HG03442 (cell line): ENCODE measurements around the gene PDIA4.
"Not testable (repeated sequence)": the region's sequence is repeated elsewhere in the genome, so short reads cannot be mapped to it uniquely, and the experiment has no call there.

Experiments used
- ATAC-seq: cut with Tn5 transposase; IDR thresholded peaks from one replicate; pipeline ENCODE4 v1.9.1; 2021; ENCODE audit warnings: mild to moderate bottlenecking, moderate library complexity; ENCODE audit not compliant: unreplicated experiment

Gene PDIA4, protein sequence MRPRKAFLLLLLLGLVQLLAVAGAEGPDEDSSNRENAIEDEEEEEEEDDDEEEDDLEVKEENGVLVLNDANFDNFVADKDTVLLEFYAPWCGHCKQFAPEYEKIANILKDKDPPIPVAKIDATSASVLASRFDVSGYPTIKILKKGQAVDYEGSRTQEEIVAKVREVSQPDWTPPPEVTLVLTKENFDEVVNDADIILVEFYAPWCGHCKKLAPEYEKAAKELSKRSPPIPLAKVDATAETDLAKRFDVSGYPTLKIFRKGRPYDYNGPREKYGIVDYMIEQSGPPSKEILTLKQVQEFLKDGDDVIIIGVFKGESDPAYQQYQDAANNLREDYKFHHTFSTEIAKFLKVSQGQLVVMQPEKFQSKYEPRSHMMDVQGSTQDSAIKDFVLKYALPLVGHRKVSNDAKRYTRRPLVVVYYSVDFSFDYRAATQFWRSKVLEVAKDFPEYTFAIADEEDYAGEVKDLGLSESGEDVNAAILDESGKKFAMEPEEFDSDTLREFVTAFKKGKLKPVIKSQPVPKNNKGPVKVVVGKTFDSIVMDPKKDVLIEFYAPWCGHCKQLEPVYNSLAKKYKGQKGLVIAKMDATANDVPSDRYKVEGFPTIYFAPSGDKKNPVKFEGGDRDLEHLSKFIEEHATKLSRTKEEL

GRCh38 chr7:149028346-149029109, at the start of gene PDIA4:
Gene PDIA4 (minus strand): TSS chr7:149028505. CDS start chr7:149028408, 97 bp downstream.
- ATAC-seq = peak; percentile 89

GRCh38 chr7:149077594-149077993, 49.3 kb upstream of the PDIA4 start:
- ATAC-seq = no peak

DNA sequence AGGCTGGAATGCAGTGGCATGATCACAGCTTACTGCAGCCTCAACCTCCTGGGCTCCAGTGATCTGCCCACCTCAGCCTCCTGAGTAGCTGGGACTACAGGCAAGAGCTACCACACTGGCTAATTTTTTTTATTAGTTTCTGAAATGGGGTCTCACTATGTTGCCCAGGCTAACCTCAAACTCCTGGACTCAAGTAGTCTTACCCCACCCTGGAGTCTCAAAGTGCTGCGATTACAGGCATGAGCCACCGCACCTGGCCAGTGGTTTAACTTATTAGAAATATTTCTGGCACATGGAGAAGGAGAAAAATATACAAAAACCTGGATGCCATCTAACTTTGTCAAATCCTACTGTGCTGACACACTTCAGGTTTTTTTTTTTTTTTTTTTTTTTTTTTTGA, 47.0 kb upstream of the PDIA4 start:
- no peak for ATAC-seq

DNA sequence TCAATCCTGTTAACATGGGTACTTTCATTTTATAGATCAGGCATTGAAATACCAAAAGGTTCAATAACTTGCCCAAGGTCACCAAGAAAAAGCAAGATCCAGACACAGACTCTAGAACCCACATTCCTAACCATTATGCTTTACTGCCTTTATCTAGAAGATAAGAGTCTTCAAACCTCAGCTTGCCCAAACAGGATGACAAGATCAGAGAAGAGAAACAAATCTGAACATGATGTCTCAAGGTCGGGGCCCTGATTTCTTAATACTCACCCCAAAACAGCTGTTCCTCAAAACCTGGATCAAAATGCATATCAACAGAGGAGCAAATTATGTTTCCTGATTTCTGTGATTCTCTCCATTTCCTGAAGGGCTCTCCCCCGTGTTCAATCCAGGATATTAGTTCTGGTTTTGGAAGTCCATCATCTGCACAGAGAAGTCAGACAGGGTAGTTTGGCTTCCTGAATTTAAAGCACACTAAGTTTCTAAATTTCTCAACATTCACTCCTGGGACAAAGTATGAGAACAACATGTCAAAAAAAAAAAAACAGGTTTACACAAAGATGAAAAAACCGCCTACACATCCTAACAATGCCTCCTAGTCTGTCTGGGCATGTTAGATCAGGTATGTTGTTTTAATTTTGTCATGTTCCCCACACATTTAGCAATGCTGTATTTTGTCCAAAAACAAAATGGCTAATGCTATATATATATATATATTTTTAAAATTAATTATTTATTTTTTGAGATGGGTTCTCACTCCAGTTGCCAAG, 46.0 kb upstream of the PDIA4 start:
- peak; percentile 42 for ATAC-seq

DNA sequence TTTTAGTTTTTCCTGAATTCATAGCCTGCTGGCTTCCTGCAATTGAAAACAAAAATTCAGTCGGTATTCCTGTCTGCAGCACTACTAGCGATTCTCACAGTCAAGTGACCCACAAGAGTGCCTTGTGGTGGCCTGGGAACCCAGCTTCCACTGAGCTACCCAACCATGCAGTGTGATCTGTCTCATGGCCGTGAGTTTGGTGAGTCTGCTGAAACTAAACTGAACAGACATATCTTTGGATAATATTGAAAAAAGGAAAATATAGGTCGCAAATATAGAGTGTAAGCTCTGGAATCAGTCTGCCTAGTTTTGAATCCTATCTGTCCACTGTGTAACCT, 44.1 kb upstream of the PDIA4 start:
- no peak for ATAC-seq

GRCh38 chr7:149071641-149072437, 43.5 kb upstream of the PDIA4 start:
- no peak for ATAC-seq

- no peak for ATAC-seq
Observed at GRCh38 chr7:149071182-149071635, 42.9 kb upstream of the PDIA4 start.

GRCh38 chr7:149070372-149071125, 42.2 kb upstream of the PDIA4 start:
- ATAC-seq = no peak

GRCh38 chr7:149067869-149068268, 39.6 kb upstream of the PDIA4 start:
- ATAC-seq = no peak

DNA sequence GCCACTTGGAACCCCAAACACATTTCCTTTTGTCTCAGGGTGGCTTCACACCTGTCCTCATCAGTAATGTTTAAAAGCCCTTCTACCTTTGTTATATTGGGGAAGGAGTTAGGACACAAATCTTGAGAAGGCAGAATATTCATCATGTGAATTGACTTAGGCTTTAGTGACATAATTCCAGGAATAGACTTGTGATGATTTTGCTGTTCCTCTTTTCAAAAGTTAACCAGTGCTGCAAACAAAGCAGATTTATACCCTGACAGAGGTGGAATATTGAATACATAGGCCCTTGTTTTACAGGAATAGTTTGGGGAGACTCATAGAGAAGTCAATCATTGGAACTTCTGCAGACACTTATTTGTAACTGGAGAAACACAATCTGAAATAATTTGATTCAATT, 35.2 kb upstream of the PDIA4 start:
- ATAC-seq = no peak

GRCh38 chr7:149062217-149062899, 34.1 kb upstream of the PDIA4 start:
- ATAC-seq = not testable (repeated sequence)

- ATAC-seq = no peak
Observed at GRCh38 chr7:149060156-149060555, 31.9 kb upstream of the PDIA4 start.

DNA sequence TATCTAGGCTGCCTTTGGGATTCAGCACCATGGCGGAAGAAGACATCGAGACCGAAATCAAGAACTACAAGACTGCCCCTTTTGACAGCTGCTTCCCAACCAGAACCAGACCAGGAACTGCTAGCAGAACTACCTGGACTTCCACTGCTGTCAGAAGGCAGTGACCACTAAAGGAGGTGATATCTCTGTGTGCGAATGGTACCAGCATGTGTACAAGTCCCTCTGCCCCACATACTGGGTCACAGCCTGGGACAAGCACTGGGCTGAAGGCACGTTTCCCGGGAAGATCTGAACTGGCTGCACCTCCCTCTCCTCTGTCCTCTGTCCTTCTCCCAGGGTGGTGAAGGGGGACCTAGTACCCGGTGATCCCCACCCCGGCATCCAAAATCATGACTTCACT, 25.6 kb upstream of the PDIA4 start:
- ATAC-seq = no peak

- no peak for ATAC-seq
Observed at GRCh38 chr7:149053384-149053783, 25.1 kb upstream of the PDIA4 start.

DNA sequence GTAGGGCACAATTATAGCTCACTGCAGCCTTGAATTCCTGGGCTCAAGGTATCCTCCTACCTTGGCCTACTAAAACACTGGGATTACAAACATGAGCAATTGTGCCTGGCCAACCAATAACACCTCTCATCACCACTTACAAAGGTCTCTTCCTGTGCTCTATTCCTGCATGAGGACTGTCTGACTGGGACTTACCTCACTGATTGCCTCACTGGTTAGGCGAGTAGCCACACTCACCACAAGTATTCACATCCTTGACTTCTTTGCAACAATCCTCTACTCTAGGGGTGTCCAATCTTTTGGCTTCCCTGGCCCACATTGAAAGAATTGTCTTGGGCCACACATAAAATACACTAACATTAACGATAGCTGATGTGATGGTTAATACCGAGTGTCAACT, 22.6 kb upstream of the PDIA4 start:
- ATAC-seq = no peak

DNA sequence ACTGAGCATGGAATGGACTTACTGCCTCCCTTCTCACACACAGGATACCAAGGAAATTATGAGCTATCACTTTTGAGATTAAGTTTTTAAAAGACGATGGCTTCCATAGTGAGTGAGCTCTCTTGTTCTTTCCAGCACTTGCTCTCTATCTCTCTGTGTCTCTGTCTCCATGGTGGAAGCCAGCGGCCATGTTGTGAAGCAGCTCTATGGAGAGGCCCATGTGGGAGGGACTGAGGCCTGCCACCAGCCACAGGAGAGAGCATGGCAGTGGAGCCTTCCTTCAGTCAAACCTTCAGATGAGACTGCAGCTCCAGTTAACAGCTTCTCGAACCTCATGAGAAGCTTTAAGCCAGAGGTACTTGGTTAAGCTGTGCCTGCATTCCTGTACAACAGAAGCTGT, 20.5 kb upstream of the PDIA4 start:
- ATAC-seq = no peak

DNA sequence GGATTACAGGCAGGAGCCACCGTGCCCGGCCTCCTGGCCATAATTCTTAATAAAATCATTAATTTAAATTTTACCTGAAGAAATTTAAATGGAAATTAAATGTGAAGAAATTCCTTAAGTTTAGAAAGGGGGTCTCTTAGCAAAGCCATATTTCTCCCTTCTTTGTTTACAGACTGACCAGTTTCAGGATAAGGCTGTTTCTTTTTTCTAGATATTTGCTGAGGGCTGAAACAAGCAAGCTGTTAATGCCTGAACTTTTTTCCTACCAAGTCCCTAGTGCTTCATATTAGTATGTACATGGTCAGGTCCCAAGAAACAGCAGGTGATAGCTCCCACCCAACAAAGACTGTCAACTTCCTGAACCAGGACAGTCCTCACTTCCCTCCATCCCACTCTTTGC, 18.1 kb upstream of the PDIA4 start:
- ATAC-seq = no peak

GRCh38 chr7:149043936-149044335, 15.6 kb upstream of the PDIA4 start:
- no peak for ATAC-seq

DNA sequence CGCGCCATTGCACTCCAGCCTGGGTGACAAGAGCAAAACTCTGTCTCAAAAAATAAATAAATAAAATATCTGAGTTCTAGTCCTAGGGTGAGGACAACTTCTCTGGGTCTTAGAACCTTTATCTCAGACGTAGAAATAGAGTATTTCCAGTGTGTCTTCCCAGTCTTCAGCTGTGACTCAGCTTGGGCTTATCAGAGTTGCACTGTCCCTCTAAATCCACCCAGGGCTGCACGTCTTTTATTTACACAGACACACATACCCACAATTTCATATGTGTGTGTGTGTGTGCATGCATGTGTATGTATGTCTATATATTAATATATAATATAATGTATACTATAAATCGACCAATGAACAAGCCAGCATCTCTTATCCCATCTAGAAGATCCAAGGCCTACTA, 13.0 kb upstream of the PDIA4 start:
- no peak for ATAC-seq
